ENCODE data around the gene SLC24A3. TPM values are rescaled to one million over a fixed set of nuclear protein-coding genes. Genes with fewer than 3 reads are reported as not detected.

Gene SLC24A3
- total RNA-seq, 4 donors from 2014 or later, result 2.3 to 6.9 (median 5.4) TPM

DNA sequence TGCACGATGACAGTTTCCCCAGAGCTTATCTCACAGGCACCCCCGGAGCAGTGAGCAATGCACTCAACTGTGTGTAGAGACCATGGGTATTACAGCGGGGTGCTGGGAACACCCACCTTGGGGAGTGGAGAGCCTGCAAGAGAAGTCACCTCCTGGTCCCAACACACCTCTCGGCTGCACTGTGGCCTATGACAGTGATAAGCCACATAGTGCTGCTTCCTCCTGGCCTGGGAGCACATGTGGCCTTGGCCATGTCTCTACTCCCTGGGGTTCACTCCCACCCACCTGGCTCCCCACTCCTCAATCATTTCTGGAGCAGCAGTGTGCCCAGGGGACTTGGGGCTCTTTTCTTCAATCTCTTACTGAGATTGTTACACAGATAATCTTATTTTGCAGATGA, 77.0 kb downstream of the SLC24A3 start:
- DNase-seq (ENCODE audit: low spot score in 2 of 2), result no peak
- no peak overlapping the region for H3K4me3 ChIP-seq (ENCODE audit: low read depth, poor library complexity, severe bottlenecking)
- no peak for TF ChIP-seq POLR2A (IDR thresholded peaks at IDR 0.05)
- TF ChIP-seq, protein P1, sequence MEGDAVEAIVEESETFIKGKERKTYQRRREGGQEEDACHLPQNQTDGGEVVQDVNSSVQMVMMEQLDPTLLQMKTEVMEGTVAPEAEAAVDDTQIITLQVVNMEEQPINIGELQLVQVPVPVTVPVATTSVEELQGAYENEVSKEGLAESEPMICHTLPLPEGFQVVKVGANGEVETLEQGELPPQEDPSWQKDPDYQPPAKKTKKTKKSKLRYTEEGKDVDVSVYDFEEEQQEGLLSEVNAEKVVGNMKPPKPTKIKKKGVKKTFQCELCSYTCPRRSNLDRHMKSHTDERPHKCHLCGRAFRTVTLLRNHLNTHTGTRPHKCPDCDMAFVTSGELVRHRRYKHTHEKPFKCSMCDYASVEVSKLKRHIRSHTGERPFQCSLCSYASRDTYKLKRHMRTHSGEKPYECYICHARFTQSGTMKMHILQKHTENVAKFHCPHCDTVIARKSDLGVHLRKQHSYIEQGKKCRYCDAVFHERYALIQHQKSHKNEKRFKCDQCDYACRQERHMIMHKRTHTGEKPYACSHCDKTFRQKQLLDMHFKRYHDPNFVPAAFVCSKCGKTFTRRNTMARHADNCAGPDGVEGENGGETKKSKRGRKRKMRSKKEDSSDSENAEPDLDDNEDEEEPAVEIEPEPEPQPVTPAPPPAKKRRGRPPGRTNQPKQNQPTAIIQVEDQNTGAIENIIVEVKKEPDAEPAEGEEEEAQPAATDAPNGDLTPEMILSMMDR (IDR thresholded peaks at IDR 0.05), result no peak
- intact Hi-C loops (cut with DNase I; ENCODE audit: low total_unique reads), result no loop called here
- WGBS, 2 donors, result 98 to 100% methylated on average over 4 of the region's 4 CpGs

DNA sequence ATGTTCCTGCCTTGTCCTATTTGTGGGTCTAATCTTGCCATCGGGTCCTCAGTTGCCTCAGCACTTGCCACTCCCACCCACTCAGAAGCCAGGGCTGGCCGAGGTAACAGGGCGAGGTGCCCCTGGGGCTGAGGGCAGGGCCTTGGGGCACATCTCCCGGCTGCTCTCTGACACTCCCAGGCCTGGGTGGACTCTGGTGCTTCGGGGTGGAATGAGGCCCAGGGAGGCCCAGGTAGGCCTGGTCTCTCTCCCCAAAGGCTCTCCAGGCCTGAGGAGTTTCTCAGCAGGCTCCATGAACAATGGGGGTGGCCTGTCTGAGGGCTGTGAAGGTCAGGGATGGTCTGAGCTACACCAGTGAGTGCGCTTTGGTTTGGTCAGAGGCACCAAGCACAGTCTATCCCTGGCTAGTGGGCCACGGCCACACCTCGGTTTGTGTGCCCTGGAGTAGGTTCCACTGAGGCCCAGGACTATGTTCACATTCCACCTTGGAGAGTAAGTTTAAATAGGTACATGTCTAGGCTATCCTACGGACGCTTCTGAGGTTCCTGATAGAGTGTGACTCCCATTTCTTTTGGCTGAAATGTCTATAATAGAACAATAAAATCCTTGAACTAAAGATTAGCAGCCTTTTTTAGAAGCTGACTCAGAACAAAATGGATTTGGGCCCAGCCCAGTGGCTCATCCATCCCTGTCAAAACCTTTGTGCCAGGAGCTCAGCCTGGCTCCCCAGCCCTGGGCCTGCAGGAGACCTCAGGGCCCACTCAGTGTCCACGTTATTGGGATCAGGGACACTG, 78.8 kb downstream of the SLC24A3 start:
- intact Hi-C loops (cut with DNase I; ENCODE audit: low total_unique reads), result no loop called here
- WGBS, 2 donors, result 49 to 67% methylated on average over 11 of the region's 11 CpGs
- no peak overlapping the region for H3K4me3 ChIP-seq (ENCODE audit: low read depth, poor library complexity, severe bottlenecking)
- TF ChIP-seq, protein P1 (IDR thresholded peaks at IDR 0.05), result no peak
- TF ChIP-seq POLR2A (IDR thresholded peaks at IDR 0.05), result no peak
- no peak for DNase-seq (ENCODE audit: low spot score in 2 of 2)

DNA sequence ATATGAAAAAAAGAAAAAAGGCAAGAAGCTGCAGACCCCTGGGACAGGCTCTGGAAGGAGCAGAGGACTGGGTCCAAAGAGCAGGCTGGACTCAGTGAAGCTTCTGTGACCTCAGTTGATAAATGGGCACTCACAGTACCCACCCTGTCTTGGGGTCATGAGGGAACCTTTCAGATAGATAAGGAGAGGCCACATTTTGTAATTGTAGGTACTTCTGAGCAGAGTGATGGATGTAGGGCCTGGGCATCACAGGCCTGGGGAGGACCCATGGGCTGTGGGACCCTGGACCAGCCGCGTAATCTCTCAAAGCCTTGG, 79.3 kb downstream of the SLC24A3 start:
- no peak for DNase-seq (ENCODE audit: low spot score in 2 of 2)
- WGBS, 2 donors, result 93 to 100% methylated on average over 2 of the region's 2 CpGs
- intact Hi-C loops (cut with DNase I; ENCODE audit: low total_unique reads), result no loop called here
- no peak overlapping the region for H3K4me3 ChIP-seq (ENCODE audit: low read depth, poor library complexity, severe bottlenecking)
- TF ChIP-seq POLR2A (IDR thresholded peaks at IDR 0.05), result no peak
- TF ChIP-seq, protein P1 (IDR thresholded peaks at IDR 0.05), result no peak

DNA sequence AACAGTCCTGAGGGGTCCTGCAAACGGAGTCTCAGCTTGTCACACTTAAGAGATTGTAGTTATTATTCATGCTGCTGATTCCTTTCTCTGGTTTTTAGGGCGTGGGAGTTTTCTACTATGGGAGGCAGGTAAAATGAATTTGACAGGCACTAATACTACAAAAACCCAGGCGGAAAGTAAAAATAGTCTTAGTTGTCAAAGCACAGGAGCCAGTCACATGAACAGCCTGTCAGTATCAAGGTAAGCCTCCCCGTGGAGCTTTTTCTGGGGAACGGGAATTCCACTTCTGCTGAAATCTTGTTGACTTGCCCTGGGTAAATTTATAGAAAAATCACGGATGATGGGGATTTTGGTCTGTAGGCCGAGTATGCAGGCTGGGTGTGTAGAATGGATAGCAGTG, 79.8 kb downstream of the SLC24A3 start:
- intact Hi-C loops (cut with DNase I; ENCODE audit: low total_unique reads), result no loop called here
- no peak for DNase-seq (ENCODE audit: low spot score in 2 of 2)
- WGBS, 2 donors, result 94% methylated on average over 7 of the region's 7 CpGs
- H3K4me3 ChIP-seq (ENCODE audit: low read depth, poor library complexity, severe bottlenecking), result no peak overlapping the region
- TF ChIP-seq, protein P1 (IDR thresholded peaks at IDR 0.05), result no peak
- no peak for TF ChIP-seq POLR2A (IDR thresholded peaks at IDR 0.05)

DNA sequence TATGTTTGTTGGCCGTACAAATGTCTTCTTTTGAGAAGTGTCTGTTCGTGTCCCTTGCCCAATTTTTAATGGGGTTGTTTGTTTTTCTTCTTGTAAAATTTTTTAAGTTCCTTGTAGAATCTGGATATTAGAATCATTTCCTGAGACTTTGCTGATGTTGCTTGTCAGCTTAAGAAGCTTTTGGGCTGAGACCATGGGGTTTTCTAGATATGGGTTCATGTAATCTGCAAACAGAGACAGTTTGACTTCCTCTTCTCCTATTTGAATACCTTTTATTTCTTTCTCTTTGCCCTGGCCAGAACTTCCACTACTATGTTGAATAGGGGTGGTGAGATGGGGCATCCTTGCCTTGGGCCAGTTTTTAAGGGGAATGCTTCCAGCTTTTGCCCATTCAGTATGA, 82.6 kb downstream of the SLC24A3 start:
- 88% methylated on average over 2 of the region's 2 CpGs for WGBS, 2 donors
- intact Hi-C loops (cut with DNase I; ENCODE audit: low total_unique reads), result no loop called here

More for the DNA sequence above, 82.6 kb downstream of the SLC24A3 start:
- no peak overlapping the region for H3K4me3 ChIP-seq (ENCODE audit: low read depth, poor library complexity, severe bottlenecking)
- DNase-seq (ENCODE audit: low spot score in 2 of 2), result no peak
- TF ChIP-seq, protein P1 (IDR thresholded peaks at IDR 0.05), result no peak
- TF ChIP-seq POLR2A (IDR thresholded peaks at IDR 0.05), result no peak
